Activated CD4-positive, CD25-positive, alpha-beta regulatory T cell (primary cell): Measurements from ENCODE around the gene DMAC2.
"Not testable (repeated sequence)": the region's sequence is repeated elsewhere in the genome, so short reads cannot be mapped to it uniquely, and the experiment has no call there.

ENCODE experiments used
- DNase-seq, 4 experiments: peaks; one replicate each; lab custom pipeline; 2025; lab: John Stamatoyannopoulos, UW

DMAC2 gene

DNA sequence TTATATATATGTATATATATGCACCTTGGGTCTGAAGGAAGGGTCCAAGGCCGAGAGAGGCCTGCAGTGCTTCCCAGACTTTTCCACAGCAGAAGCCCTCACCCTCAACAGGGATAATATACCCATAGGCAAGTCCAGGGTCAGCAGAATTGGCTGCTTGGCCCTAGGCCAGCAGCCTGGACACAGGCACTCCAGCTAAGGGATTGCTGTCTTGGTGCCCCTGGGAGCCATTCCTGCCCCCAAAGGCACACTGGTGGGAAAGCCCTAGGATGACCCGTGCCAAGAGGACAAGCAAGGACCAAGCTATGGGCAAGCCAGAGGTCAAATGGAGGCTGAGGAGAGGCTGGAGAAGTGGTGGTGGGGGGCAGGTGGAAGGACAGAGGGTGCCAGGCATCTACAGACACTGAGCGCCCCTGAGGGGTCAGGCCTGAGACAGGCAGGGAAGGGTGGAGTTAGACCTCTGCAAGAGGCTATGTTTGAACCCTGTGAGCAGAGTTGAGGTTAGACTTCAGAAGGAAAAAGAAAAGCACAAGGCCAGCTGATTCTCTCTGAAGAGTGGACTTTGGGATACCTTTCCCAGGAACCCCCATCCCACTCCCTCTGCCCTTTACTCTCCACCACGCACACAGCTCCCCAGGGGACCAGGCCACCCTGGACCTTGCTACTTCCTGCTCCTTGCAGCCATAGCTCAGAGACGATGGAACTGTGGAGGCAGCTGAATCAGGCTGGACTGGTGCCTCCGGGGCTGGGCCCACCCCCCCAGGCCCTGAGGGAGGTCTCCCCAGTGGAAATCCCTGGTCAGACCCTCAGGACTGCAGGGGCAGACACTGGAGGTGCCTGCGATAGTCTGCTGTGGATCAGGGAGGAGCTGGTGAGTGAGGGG is 3.0 kb upstream of the DMAC2 start, which contains the start of gene ERICH4:
Gene ERICH4 (plus strand): TSS at position 684 of the 883 bp plus-strand sequence. CDS start 14 bp downstream, at position 698.
- DNase-seq, result no peak

DNA sequence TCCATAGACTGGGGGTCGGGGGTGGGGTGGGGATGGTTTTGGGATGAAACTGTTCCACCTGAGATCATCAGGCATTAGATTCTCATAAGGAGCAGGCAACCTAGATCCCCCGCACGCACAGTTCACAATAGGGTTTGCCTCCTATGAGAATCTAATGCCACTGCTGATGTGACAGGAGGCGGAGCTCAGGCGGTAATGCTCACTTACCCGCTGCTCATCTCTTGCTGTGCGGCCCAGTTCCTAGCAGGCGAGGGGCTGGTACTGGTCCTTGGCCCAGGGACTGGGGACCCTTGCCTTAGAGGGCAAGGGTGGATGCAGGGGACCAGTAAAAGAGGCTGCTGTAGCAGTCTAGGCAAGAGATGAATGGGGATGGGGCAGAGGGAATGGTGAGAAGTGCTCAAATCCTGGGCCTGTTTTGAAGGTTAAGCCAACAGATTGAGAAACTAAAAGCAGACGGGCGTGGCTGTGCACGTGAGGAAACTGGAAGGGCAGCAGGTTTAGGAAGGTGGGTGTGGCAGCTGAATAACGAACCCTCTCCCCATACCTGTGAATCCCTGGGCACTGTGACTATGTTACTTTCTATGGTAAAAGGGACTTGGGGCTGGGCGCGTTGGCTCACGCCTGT is 1.7 kb upstream of the DMAC2 start:
- no peak for DNase-seq

DNA sequence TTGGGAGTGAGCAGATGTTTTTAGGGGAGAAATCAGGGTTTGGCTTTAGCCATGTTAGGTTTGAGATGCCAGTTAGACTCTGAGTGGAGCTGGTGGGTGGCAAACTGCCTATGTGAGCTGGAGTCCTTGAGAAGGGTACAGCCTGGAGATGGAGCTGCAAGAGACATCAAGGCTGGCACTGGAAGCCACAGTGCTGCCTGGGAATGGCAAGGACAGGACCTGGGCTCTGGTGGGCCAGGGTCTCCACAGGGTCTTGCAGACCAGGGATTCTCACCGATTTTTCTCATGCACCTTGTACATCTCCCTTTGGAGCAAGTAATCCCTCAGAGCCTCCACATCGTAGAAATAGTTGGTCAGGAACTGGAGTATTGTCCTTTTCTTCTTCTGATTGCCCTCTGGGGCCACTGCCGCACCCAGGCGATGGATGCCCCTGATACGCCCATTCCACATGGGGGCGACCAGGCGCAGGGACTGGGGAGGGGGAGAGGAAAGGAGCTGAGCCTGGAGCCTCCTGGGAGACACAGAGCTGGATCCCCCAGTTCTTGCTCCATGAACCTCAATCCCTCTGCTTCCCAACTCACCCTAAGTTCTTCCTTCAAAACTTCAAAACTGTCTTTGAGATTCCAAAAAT is 1.7 kb downstream of the DMAC2 start:
- no peak for DNase-seq

DNA sequence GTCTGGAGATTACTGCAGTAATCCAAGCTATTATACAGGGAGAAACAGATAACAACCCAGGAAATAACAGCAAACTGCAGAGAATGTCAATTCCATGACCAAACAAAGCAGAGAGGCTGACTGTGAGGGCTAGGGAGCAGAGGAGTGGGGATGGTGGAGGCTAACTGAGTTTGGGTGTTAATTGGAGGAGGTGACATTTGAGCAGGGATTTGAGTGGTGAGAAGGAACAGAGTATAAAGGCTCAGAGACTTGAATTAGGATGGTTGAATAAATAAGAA is 3.1 kb downstream of the DMAC2 start:
- DNase-seq, result no peak

DNA sequence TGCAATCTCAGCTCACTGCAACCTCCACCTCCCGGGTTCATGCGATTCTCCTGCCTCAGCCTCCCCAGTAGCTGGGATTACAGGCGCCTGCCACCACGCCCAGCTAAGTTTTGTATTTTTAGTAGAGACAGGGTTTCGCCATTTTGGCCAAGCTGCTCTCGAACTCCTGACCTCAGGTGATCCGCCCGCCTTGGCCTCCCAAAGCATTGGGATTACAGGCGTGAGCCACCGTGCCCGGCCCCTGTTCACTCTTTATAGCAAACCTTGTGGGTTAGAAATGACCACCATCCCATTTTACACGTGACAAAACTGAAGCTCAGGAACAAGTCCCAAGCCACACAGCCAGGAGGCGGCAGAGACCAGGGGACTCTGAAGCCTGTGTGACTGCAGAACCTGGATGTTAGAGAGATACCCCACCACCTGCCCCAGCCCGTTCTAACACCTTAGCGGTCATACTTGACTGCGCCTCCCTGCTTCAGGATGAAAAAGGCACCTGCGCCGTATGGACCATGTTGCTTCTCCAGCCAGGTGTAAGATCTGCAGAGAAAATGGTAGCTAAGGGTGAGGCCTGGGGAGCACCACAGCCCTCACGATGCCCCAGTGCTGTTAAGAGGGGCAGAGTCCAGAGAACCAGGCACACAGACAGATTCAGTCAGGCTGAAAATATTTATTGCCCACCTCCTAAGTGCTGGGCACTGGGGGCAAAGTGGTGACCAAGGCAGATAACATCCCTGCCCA is 3.6 kb downstream of the DMAC2 start:
- DNase-seq, result no peak

DNA sequence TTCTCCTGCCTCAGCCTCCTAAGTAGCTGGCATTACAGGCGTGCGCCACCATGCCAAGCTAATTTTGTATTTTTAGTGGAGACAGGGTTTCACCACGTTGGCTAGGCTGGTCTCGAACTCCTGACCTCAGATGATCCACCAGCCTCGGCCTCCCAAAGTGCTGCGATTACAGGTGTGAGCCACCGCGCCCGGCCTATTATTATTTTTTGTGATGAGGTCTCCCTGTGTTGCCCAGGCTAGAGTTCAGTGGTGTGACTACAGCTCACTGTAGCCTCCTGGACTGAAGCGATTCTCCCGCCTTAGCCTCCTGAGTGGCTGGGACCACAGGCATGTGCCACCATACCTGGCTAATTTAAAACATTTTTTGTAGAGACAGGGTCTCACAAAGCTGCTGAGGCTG is 4.3 kb downstream of the DMAC2 start:
- not testable (repeated sequence) for DNase-seq

DNA sequence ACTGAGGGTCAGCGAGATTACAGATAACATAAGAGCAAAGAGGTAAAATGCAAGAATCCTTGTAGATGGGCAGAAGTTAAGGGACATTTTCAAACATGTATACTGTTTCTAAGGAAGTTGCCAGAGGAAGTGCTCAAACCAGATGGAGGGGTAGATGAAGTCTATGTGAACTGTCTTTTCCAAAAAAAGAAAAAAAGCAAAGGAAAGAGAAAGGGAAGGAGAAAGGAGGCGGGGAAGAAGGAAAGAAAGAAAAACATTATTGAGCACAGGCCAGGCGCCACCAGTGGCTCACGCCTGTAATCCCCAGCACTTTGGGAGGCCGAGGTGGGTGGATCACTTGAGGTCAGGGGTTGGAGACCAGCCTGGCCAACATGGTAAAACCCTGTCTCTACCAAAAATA is 5.3 kb downstream of the DMAC2 start:
- no peak for DNase-seq

DNA sequence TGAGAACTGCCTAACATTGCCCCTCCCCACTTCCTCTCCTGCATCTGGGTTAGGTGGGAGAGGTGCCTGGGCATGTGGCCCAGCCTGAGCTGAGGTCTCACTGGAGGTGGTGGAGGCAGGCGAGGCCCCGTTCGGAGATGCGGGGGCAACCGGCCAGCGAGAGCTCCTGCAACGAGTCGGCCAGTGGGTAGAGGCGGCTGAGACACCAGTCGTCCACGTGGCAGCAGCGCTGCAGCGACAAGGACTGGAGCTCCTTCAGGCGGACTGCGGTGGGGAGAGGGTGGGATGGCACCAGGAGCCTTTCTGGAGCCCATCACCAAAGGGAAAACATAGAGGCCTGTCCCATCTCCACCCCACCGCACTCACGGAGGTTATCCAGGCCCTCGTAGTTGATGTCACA is 6.5 kb downstream of the DMAC2 start:
- no peak for DNase-seq

DNA sequence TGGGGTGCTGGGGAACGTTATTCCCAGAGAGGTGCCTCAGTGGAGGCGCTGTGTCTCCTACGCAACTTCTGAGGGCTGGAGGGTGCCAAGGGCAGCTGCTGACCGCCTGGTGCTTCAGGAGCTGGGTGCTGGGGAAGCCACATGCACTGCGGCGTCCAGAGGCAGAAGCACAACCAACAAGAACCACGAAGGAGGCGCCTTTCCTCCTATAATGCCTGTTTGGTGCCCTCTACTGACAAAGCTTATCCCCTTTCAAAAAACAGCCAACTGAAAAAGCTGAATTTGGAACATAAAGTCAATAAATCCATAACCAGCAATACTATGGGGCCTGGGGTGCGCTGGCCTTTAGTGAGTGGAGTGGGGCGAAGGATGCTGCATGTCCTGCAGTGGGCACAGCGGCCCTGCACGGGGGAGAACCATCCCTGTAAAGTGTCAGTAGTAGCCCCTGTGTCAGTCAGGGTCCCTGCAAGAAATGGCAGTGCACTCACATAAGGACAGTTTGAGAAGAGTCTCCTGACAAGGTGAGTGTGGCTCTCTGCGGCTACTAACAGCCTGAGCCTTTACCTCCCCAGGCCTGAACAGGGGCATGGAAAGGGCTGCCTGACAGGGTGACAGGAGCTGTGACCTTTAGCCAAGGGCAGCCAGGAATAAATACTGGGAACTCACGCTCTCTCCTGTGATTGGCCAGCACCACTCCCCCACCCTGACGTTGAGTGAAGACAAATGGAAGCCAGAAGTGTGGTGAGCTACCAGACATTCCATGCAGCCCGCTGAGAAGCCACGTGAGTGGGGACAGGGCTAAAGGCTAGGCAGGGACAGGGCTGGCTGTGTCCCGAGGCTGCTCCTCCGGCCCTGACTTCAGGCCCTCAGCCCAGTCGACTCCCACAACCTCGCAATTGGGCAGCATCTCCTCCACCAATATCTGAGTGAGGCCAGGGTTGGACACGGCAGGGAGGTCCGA is 8.0 kb downstream of the DMAC2 start:
- no peak for DNase-seq

DNA sequence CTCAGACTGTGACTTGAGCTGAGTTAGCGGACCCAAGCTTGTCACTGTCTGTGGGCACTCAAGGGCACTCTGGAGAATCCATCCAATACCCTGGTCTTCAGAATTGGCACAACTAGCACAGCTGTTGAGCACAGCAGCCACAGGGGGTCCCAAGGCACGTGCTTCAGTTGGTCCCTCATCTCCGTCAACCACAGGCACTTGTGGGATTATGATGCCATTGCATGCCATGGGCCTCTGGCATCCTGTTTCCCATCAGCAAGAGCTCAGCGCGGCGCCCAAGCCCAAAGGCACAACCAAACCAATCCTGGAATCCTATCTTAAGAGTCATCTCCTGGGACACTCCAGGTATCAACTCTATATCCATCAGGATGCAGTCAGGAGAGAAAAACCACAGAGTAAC is 8.8 kb downstream of the DMAC2 start:
- no peak for DNase-seq

DNA sequence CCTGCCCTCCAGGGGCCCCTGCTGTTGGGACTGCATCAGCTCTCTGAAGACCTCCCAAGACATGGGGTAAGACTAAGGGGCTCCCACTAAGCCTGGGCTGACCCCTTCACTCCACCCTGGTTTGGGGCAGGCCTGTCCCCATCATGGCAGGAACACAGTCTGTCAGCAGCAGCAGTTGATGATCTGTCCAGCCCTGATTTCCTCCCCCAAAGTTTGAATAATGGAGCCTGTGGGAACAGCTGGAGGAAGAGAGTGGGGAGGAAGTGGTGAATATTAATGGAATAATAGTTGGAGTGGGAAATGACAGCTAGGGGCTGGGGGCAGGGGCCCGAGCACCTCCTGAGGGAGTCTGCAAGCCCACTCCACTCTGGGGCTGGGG is 11.2 kb downstream of the DMAC2 start:
- no peak for DNase-seq

DNA sequence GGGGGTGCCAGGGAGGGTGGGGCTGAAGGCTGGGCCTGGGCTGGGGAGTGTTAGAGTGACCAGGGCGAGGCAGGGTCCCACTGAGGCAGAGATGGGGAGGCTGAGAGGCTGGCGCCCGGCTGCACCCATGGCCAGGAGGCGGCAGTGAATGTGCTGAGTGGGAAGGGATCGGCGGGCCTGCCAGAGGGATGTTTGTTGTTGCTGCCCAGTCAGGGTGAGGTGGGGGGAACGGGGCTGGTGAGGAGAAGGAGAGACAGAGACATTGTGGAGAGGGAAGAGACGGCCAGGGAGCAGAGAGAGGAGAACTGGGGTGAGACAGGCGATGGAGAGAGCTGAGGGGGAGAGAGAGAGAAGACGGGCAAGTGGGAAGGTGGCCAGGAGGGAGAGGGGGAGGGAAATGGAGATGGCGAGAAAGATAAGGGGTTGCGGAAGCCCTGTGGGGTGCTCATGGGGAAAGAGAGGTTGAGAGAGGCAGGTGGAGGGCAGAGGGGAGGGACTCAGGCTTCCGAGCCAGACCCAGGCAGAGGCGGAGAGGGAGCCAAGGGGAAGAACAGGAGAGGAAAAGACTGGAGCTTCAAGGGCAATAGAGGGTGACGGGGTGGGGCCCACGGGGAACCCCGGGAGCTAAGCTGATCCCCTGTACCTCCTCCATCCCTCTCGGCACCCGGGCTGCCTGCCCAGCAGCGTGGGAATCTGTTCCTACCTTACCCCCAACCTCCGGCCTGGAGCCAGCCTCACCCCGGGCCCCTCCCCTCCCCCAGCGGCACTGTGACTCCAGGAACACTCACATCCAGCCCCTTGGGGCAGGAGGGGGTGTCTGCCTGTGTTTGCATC is 11.8 kb downstream of the DMAC2 start:
- DNase-seq, result no peak

DNA sequence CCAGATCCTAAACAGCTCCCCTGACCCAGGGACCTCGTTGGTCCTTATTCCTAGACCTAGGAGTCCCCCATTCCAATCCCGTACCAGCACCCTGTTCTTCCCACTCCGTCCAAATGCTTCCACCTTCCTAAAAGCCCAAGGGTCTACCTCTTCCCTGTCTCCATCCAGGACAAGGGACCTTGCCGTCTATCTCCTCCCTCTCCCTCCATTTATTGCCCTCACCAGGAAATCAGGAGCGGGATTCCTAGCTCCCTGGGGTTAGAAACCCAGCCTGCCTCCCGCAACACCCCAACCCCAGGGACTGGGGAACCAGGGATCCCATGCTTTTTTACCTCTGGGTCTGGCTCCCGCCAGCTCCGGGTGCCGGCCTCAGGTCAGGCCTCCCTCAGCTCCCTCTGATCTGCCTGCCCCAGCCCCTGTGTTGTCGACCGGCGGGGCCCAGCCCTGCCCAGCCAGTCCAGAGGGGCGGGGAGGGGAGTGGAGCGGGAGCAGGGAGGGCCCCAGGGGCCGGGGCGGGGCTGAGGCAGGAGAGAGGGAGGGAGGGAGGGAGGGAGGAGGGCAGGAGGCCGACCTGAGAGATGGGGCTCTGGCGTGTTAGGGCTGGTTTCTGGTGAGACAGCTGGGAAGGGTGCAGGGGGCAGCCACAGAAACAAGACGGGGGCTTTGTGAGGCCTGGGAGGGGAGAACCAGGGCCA is 12.6 kb downstream of the DMAC2 start, which contains the start of gene B3GNT8:
Gene B3GNT8 (minus strand): TSS at position 423 of the 695 bp plus-strand sequence. CDS start 596 bp downstream, outside the sequence.
- DNase-seq, result no peak

DNA sequence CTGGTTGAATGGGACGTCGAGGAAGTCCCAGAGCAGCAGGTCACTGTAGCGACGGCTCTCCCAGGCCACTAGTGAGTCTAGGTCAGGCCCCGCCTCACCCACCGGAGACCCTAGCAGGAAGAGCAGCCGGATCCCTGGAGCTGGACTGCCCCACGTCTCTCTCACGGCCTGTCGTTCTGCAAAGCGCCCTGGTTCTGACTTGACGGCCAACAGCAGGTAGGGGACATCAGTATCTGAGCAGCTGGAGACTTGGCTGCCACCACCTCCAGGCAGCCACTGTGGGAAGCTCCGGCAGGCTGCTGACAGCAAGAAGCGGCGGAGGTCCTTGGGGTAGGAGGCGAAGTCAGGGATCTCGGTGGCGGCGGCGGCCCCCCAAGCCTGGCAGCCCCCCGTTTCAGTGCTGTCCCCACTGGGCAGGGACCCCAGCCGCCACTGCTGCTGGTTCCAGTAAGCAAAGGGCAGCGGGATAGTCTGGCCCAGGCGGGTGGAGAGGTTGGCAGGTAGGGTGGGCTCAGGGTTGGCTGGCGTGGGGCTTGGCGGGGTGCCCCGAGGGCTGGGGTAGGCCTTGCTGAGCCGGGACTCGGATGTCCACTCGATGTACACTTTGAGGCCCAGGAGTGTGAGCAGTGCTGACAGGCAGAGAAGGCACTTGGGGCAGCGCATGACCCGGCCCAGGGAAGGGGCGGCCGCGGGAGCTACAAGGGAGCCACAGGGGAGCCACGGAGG is 13.4 kb downstream of the DMAC2 start:
- no peak for DNase-seq

DNA sequence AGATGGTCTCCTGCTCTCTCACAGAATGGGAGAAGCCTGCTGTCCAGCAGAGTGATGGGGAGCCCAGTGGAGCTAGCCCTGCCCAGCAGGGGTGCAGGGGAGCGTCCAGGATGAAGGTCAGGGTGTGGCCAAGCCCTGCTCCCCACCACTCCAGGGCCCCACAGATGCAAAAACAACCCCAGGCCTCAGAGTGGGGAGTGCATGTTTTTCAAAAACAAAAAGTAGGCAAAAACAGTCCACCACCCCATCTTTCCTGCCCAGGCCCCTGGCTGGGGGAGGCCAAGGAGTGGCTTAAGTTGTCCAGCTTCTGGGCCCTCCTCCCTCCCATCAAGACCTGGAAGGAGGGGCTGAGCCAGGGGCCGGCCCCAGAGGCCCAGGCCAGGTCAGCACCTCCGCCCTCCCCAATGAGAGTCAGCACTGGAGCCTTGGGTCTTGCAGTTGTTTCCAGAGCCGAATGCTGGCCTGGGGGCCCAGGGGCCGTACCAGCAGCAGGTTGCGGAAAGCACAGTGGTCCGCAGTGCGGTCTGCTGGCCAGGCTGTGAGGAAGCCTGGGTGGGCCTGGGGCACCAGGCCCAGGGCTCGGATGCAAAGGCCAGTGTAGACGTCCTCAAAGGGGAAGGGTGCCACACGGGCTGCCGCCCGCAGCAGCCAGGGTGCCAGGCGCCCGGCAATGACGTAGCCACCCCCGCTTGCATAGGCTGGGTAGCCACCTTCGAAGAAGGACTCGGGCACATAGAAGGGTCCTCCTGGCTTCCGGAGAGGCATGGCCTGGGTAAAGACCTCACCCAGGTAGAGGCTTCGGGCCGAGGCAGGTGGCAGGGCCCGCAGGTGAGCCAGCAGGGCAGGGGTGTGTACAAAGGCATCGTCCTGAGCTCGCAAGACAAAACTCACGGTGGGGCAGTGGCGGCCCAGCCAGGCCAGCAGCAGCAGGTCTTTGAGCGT is 14.3 kb downstream of the DMAC2 start:
- no peak for DNase-seq

DNA sequence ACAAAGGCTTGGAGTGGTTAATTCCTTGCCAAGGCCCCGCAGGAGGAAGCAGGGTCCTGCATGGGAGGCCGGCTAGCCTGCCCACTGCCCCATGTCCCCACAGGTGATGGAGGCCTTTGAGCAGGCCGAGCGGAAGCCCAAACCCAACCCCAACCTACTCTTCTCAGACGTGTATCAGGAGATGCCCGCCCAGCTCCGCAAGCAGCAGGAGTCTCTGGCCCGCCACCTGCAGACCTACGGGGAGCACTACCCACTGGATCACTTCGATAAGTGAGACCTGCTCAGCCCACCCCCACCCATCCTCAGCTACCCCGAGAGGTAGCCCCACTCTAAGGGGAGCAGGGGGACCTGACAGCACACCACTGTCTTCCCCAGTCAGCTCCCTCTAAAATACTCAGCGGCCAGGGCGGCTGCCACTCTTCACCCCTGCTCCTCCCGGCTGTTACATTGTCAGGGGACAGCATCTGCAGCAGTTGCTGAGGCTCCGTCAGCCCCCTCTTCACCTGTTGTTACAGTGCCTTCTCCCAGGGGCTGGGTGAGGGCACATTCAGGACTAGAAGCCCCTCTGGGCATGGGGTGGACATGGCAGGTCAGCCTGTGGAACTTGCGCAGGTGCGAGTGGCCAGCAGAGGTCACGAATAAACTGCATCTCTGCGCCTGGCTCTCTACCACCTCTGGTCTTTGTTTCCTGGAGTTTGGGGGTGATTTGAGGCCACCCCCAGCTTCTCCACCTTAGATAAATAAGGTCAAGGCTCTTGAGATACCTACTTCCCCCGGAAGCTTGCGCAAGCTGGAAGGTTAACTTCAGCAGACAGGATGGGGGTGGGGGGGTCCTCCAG is 15.2 kb downstream of the DMAC2 start:
- no peak for DNase-seq

DNA sequence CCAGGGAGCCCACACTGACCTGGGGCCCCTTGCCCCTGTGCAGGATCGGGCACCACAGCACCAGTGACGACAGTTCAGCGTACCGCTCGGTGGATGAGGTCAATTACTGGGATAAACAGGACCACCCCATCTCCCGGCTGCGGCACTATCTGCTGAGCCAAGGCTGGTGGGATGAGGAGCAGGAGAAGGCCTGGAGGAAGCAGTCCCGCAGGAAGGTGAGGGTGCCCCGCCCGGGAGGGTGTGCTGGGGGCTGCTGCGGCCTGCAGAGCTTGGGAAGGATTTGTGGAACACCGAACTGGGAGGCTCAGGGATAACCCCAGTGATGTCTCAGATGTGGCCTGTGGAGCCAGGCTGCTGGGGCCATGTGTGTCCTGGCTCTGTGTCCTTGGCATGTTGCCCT is 16.8 kb downstream of the DMAC2 start:
- DNase-seq, result no peak
